A549 treated with AZD9567 at 1 μM for 4 hours (cell line): Measurements from ENCODE around the gene OR1N2. TPM values are rescaled to one million over a fixed set of nuclear protein-coding genes. Genes with fewer than 3 reads are reported as not detected.

ENCODE experiments used
- total RNA-seq: library from RNA; stranded (reverse); fragments of 200-300 nt; extraction: Qiagen RNA extraction; gene quantifications from 5 replicates; pipeline ENCODE4 v1.2.3, GENCODE V29; 2022; ENCODE audit not compliant: insufficient read depth

The OR1N2 gene
- not detected in 5 replicates for total RNA-seq

GRCh38 chr9:122552812-122553211 lies at the start of gene OR1N2:
Gene OR1N2 (plus strand): TSS chr9:122553112. CDS start chr9:122553212, 100 bp downstream.

GRCh38 chr9:122510502-122510901 lies 42.4 kb upstream of the OR1N2 start, which contains the start of gene OR1J2:
Gene OR1J2 (plus strand): TSS chr9:122510802. CDS start chr9:122510802, 0 bp downstream.

GRCh38 chr9:122518841-122519240 lies 34.1 kb upstream of the OR1N2 start, which contains the start of gene OR1J4:
Gene OR1J4 (plus strand): TSS chr9:122519141. CDS start chr9:122519141, 0 bp downstream.

GRCh38 chr9:122527193-122527592 lies 25.7 kb upstream of the OR1N2 start, which contains the start of gene OR1N1:
Gene OR1N1 (minus strand): TSS chr9:122527293. CDS start chr9:122527293, 0 bp downstream.

GRCh38 chr9:122583284-122583683 lies 30.4 kb downstream of the OR1N2 start, which contains the start of gene OR1L8:
Gene OR1L8 (minus strand): TSS chr9:122583384. CDS start chr9:122568477, 14,907 bp downstream.

Other genes starting within 250 kb of the OR1N2 start
- 0.62 to 1.3 TPM (median 1.1 TPM) in 5 replicates for gene PTGS1, start 182.1 kb upstream of the OR1N2 start, total RNA-seq
- not detected in 5 replicates for gene OR1J1, start 75.2 kb upstream of the OR1N2 start, total RNA-seq
- not detected in 5 replicates for gene OR1J2, start 42.3 kb upstream of the OR1N2 start, total RNA-seq
- gene OR1J4, start 34.0 kb upstream of the OR1N2 start, total RNA-seq = 0.09 to 0.14 TPM (median 0.12 TPM) in 3 of 5 replicates, not detected in the others
- gene OR1N1, start 25.8 kb upstream of the OR1N2 start, total RNA-seq = not detected in 5 replicates
- gene OR1L8, start 30.3 kb downstream of the OR1N2 start, total RNA-seq = not detected in 5 replicates
- 0.11 TPM in 1 of 5 replicates, not detected in the others for gene OR1Q1, start 61.6 kb downstream of the OR1N2 start, total RNA-seq
- gene OR1B1, start 104.5 kb downstream of the OR1N2 start, total RNA-seq = not detected in 5 replicates
- not detected in 5 replicates for gene OR1L1, start 108.6 kb downstream of the OR1N2 start, total RNA-seq
- gene OR1L3, start 122.0 kb downstream of the OR1N2 start, total RNA-seq = not detected in 5 replicates
- not detected in 5 replicates for gene OR1L4, start 170.9 kb downstream of the OR1N2 start, total RNA-seq
- not detected in 5 replicates for gene OR1L6, start 189.2 kb downstream of the OR1N2 start, total RNA-seq
- not detected in 5 replicates for gene OR5C1, start 235.8 kb downstream of the OR1N2 start, total RNA-seq
- not detected in 5 replicates for gene OR1K1, start 247.0 kb downstream of the OR1N2 start, total RNA-seq